SW480 (cell line): Measurements from ENCODE around the gene MPZL1.
"Not testable (repeated sequence)": the region's sequence is repeated elsewhere in the genome, so short reads cannot be mapped to it uniquely, and the experiment has no call there.

ENCODE experiments used
- DNase-seq: peaks from one replicate; pipeline ENCODE4 v3.0.0-alpha.2; 2016; ENCODE audit warnings: low spot score

MPZL1 gene

DNA sequence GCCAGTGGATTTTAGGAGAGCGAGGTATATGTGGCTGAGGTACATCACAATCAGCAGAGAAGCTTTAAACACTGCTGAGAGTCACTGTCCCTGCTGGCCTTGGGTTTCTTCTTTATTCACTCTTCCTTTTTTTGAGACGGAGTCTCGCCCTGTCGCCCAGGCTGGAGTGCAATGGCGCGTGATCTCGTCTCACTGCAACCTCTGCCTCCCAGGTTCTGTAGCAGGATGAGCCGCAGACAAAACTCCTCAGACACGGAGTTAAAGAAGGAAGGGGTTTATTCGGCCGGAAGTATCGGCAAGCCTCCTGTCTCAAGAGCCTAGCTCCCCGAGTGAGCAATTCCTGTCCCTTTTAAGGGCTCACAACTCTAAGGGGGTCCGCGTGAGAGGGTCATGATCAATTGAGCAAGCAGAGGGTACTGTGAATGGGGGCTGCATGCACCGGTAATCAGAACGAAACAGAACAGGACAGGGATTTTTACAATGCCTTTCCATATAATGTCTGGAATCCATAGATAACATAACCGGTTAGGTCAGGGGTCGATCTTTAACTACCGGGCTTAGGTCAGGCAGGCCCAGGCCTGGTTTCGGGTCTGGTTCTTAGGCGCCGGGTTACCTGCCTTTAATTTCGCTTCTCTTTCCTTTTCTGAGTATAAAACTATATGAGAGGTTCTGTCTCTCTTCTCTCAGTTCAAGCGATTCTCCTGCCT is 1.9 kb upstream of the MPZL1 start:
- DNase-seq = not testable (repeated sequence)

DNA sequence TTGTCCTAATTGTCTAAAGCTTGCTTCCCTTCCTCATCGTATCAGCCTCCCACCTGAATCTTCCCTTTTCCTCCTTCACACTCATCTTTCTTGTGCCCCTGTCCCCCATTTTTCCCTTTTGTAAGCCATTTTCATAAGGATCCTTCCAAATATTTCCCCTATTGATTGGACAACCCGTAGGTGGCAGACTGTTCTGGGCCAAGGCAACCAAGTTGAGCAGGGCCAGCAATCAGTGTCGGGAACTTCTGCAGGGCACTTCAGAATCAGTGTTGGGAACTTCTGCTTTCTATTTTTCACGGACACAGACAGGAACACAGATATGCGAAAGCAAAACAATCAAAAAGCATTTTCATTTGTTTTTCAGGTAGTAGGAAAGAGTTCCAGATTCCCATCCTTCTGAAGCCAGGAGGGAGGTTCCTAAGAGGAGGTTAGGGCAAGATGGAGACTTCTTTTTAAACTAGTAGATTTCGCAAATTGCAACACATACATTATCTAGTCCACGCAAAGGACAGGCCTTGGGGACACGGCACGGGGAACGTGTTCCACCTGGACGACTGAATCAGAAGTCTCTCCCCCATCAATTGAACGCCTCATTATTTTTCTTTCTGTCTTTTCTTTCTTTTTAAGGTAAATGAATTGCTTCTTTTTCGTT is 691 bp upstream of the MPZL1 start:
- peak; percentile 57 for DNase-seq

DNA sequence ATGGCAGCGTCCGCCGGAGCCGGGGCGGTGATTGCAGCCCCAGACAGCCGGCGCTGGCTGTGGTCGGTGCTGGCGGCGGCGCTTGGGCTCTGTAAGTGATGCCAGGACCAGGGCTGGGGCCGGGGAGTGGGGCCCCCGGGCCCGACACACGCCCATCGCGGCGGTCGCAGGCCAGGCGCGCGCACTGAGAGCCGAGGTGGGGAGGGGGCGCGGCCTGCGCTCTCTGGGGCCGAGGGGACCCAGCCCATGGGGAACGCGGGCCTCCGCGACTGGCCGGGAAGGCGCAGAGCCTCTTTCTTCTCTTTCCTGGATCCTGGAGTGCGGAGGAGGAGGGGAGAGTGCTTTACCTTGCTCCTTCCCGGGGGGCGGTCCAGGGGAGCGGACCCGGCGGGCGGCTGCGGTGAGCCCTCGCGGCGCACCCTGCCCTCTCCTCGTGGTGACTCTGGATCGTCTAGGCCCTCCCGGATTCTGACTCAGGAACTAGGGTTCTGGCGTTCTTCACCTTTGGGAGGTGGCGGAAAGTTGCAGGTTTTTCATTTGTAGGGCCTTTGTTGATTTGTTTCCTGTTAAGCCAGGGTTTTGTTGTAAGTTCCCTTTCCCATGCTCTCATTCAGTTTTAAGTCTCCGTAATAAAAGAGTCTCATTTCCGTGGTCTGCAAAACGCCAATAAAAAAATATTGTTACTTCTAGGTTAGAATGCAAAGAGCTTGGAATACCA is 529 bp downstream of the MPZL1 start:
- peak; percentile 60 for DNase-seq

DNA sequence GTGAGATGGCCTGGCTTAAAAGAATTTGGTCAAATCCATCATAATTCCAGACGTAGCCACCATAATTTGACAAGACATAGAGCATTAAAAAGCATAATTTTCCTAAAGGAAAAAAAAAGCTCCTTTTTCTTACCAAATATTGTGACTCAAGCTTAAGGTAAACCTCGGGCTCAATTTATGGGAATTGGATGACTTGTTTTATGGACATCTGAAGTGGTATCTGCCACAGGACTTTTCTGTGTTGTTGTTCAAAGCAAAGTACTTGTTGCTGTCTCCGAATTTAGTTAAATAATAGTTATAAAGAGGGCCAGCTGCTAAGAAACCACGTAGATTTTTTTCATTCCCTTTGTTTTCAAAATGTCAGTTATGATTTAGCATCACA is 1.1 kb downstream of the MPZL1 start:
- DNase-seq = no peak

DNA sequence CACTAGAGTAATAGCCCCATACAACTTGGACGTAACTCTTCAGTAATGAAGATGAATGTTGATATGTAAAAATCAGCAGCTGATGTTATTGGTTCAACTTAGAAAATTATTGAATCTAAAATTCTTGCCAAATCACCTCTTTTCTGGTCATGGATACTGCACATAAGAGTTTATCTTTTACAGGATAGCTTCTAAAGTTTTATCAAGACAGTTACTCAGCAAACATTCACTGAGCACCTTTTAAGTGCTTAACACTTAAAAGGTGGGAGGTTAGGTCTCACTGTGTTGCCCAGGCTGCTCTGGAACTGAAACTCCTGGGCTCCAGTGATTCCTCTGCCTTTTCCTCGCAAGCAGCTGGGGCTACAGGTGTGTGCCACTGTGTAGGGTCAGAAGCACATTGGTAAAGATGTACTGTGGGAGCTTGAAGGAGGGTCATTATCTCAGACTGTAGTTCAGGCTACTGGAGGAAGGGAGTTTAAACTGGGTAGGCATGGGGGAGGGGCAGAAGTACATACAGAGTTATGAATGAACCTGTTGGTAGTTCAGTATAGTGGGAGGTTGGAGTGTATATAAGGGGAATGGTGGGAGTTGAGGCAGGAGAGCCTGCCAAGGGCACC is 2.0 kb downstream of the MPZL1 start:
- no peak for DNase-seq

DNA sequence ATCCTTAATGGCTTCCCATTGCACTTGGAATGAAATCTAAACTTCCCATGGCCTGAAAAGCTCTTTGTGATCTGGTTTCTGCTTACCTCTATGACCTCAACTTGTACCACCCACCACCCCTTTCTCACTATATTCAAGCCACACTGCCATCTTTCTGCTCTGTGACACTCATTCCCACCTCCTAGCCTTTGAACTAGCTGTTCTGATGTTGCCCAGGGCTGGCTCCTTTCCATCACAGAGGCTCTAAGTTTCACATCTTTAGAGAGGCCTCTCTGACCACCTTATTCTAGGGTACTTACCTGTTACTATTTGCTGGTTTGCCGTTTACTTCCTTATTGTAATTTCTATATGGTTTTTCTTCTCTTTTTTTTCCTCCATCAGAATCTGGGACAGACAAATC is 4.2 kb downstream of the MPZL1 start:
- no peak for DNase-seq

DNA sequence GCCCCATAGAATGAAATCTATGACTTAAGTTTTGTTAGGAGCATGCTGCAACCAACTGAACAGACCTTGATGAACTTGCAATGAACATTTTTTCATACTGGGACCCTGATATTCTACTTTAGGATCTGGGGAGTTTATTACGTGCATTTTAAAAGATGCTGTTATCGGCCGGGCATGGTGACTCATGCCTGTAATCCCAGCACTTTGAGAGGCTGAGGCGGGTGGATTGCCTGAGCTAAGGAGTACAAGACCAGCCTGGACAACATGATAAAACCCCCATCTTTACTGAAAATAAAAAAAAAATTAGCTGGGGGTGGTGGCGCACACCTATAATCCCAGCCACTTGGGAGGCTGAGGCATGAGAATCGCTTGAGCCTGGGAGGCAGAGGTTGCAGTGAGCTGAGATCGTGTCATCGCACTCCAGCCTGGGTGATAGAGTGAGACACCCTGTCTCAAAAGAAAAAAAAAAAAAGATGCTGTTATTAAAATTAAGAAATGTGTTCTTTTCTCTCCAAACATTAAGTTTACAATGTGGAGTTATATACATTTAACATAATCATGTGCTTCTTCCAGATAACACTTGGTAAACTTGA is 7.1 kb downstream of the MPZL1 start:
- no peak for DNase-seq

DNA sequence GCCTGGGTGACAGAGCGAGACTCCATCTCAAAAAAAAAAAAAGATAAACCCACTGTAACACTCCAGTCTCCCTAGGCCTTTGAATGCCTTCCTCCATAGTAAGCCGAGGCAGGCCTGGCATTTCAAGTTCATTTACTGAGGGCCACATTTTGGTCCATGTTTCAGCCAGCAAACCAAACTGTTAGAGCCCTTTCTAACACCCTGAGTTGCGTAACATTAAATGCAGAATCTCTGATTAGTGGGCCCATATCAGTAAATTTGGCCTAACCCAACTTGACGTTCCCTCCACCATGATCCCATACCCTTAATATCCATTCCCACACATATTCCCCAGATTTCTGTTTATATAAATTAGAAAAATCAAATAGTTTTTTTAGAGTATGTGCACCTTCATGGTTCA is 12.4 kb downstream of the MPZL1 start:
- DNase-seq = no peak

DNA sequence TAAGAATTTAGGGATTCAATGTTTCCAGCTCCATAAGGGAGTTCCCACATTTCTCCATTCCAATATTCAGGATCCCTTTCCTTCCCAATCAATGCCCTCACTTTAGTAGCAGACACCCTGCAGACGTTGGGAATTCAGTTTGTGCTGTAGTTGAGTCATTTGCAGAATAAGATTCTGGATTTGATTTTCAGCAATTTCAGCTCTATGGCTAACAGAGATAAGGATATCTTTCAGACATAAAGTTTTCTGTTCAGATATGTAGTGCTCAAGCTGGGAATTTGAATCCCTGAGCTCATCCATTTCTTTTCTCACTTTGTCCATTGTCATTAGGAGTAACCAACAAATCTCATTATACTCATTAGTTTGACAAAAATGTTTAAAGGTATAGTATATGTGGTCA is 13.1 kb downstream of the MPZL1 start:
- no peak for DNase-seq

DNA sequence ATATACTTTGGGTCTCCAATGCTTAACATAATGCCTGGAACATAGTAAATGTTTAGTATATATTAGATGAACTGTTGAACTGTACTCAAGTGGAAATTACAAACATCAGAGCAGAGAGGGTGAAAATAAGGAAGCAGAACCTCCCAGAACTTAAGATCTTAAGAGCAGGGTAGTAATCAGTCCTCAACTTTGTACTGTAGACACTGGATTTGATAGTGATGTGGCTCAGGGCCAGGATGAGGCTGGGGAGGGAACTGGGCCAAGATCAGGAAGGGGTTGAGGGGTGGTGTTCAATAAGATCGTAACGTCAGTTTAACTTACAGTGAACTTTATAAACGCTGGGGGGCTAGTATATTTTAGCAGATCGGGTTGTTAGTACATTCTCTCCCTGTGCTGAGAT is 15.4 kb downstream of the MPZL1 start:
- DNase-seq = no peak

DNA sequence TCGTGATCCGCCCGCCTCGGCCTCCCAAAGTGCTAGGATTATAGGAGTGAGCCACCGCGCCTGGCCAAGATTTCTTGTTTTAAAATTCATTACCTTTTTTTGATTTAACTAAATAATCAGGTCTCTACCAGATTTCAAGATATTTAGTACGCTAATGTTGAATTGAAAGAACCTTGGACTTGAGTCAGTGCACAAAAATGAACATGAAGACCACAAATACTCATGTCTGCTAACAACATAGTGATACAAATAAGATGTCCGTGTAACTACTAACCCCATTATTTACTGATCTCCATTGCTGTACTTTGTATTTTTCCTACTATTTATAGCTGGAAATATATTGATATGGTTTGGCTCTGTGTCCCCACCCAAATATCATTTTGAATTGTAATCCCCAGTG is 16.4 kb downstream of the MPZL1 start:
- DNase-seq = no peak

DNA sequence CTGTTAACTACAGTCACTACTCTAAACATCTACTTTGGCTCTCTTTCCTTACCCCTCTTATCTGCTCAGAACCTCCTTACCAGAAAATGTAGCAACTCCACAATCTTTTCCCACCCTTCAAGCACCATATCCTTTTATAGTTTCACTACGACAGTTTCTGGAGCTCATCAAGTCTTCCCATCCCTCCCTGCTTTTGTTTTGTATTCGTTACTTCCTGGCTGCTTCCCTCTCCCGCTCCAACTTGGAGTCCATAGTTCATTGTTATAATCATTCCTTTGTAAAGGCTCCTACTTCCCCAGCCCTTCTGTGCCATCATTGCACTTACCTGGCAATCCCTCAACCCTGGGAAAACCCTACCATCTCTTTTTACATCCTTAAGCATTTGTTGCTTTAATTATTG is 18.0 kb downstream of the MPZL1 start:
- DNase-seq = no peak

DNA sequence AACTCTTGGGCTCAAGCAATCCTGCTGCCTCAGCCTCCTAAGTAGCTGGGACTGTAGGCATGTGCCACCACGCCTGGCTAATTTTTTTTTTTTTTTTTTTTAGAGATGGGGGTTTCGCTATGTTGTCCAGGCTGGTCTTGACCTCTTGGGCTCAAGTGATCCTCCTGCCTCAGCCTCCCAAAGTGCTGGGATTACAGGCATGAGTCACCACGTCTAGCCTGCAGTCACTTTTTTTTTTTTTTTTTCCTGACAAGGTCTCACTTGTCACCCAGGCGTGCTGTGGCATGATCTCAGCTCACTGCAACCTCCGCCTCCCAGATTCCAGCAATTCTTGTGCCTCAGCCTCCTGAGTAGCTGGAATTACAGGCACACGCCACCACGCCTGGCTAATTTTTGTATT is 19.3 kb downstream of the MPZL1 start:
- DNase-seq = not testable (repeated sequence)

DNA sequence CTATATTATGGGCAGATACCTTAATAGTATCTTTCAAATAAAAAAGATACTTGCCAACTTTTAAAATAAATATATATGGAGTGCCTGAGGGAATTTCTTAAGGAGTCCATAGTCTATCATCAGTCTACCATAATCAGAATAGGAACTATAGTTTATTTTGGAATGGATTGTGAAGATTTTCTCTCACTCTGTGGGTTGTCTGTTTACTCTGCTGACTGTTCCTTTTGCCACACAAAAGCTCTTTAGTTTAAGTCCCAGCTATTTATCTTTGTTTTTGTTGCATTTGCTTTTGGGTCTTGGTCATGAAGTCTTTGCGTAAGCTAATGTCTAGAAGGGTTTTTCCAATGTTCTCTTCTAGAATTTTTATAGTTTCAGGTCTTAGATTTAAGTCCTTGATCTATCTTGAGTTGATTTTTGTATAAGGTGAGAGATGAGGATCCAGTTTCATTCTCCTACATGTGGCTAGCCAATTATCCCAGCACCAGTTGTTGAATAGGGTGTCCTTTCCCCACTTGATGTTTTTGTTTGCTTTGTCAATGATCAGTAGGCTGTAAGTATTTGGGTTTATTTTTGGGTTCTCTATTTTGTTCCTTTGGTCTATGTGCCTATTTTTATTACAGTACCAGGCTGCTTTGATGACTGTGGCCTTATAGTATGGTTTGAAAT is 20.7 kb downstream of the MPZL1 start:
- not testable (repeated sequence) for DNase-seq

DNA sequence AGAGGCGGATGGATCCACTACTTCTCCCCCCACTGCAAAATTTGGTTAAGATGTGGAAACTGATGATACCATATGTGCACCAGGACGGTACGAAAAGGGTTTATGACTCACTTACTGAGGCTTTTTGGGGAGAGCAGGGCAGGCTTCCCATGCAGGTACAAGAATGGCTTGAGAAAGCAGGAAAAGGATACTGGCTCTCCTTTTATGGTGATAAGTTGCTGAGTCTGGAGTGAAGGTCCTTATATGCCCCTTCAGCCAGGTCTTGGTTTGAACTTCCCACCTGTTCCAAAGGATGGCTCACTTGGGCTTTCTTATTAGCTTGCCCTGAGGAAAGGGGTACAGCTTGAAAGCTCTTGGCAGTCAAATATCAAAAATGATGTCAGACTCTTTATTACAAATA is 23.1 kb downstream of the MPZL1 start:
- DNase-seq = no peak

DNA sequence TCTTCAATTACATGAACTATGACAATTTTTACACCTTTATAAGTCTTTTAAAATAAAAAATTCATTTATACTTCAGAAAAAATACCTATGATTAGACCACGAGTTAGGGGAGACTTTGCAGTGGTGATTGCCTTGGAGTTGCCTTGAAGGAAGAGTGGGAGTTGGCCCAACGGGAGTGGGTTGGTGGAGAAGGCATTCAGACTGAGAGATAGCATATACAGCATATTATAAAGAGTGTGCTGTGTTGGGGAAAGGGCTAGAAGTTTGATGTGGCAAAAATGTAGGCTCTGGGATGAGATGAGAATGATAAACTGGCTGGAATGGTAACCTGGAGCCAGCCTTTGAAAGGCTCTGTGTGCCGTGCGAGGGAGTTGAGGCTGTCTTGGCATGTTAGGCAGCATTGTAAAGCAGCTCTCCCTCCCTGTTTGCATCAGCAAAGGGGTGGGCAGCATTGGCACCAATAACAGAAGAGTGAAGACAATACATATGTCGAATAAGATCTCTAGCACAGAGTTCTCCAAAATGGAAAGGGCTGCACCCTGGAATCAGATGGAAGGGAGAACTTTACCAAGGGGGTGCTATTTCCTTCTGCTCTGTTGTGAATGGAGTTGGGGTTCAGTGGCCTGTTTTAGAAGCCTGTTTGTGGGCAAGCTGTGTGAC is 24.4 kb downstream of the MPZL1 start:
- no peak for DNase-seq

DNA sequence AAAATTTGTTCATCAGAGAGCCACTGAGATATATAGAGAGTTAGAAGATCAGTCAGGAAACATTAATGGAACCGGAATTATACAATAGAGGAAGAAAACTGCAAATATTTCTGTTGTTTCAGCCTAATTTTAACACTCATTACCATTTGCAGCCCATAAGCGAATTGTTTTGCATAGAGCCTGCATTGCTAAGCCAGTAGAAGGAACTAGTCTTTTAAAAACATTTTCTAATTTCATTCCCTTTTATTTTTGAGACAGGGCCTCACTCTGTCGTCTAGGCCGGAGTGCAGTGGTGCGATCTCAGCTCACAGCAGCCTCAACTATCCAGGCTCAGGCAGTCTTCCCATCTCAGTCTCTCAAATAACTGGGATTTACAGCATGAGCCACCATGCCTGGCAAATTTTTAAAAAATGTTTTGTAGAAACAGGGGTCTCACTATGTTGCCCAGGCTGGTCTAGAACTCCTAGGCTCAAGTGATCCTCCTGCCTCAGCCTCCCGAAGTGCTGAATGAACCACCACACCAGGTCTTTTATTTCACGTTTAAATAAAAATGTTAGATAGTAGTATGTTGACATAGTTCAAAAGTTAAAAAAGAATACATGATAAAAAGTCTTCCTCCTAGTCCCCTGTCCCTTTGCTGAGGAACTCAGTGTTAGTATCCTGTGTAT is 25.3 kb downstream of the MPZL1 start:
- DNase-seq = no peak

DNA sequence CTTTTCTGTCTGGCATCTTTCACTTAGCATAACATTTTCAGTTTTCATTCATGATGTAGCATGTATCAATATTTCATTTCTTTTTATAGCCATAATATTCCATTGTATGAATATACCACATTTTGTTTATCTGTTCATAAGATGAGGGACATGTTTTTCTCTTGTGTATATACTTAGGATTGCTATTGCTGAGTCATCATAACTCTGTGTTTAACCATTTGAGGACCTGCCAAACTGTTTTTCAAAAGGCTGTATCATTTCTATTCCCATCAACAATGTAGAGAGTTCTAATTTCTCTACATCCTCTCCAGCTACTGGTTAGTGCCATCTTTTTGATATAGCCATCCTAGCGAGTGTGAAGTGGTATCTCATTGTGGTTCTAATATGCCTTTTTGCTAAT is 26.2 kb downstream of the MPZL1 start:
- DNase-seq = no peak

DNA sequence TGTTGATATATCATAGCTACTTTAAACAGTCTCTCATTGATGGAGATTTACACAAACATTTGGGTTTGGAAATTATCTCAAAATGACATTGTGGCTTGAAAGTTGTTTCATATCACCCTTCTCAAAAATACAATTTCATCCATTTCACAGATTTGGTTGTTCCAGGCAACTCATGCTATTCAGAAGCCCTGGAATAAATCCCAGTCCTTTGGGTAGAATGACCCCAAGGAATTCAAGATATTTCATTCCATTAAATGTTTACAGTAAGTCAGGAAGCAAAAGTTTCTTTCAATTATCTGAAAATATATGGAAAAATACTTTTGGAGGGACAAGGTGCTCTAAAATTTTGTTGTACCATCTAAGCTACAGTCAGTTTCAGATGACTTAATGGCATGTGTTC is 27.1 kb downstream of the MPZL1 start:
- no peak for DNase-seq

DNA sequence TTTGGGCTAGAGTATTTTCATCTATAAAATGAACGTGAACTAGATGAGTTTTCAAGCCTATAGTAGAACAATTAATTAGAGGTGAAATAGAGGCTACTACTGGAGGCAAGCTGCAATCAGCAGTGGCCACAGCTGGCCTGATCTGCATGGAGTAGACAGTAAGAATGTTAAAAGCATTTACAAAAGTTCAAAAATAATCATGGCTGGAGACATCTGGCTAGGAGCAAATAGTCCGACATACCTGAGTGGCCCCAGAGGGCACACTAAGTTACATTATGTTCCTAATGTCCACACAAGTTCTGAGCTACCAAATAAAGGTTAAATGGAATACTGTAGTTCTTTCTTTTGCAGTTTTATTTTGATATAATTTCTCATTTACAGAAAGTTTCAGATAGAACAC is 28.0 kb downstream of the MPZL1 start:
- DNase-seq = no peak

DNA sequence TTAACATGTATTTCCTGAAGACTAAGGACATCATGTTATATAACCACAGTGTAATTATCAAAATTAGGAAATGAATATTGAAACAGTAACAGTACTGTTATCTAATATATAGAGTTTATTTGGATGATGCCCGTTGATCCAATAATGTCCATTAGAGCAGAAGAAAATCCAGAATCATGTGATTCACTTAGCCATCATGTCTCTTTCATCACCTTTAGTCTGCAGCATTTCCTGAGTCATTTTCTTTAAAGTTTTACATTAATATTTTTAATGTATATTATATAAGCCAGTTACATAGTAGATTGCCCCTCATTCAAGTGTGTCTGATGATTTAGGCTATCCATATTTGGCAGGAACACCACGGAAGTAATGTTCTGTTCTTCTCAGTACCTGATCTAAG is 28.9 kb downstream of the MPZL1 start:
- no peak for DNase-seq
